ENCODE results near the gene DOP1B.

DNA sequence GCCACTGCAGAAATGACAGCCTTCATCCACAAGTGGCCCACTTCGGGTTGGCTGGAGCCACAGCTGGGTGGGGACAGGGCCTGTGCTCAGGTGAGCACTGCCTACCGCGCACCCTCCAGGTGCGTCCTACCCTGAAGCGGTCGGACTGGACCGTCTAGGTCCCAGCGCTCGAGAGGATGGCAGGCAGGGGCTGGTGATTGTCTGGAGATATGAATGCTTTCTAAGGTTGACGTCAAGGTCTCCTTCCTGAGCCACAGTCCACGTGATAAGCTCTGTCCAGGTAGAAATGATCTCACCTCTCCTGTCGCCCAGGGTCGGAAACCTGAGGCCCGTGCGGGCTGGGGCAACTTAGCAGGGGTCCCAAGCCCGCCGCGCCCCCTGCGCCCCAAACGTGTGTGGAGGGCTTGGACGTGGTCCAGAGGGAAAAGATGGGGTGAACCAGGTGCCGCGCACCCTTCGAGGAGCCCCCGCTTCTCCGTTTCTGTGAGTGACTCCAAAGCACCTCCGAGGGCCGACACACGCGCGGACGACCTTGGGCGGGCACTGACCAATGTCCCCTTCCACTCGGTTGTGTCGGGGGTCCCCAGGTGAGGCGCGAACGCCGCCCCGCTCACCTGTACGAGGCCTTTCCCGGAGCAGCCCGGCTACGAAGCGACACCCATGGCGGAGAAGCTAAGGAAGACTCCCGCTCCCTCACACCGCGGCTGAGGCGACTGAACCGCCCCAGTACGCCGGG lies 853 bp upstream of the DOP1B start:
- TF ChIP-seq, protein P1, sequence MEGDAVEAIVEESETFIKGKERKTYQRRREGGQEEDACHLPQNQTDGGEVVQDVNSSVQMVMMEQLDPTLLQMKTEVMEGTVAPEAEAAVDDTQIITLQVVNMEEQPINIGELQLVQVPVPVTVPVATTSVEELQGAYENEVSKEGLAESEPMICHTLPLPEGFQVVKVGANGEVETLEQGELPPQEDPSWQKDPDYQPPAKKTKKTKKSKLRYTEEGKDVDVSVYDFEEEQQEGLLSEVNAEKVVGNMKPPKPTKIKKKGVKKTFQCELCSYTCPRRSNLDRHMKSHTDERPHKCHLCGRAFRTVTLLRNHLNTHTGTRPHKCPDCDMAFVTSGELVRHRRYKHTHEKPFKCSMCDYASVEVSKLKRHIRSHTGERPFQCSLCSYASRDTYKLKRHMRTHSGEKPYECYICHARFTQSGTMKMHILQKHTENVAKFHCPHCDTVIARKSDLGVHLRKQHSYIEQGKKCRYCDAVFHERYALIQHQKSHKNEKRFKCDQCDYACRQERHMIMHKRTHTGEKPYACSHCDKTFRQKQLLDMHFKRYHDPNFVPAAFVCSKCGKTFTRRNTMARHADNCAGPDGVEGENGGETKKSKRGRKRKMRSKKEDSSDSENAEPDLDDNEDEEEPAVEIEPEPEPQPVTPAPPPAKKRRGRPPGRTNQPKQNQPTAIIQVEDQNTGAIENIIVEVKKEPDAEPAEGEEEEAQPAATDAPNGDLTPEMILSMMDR (IDR thresholded peaks at IDR 0.05; ENCODE audit: low read length), result no peak
- no peak for TF ChIP-seq EZH2 (IDR thresholded peaks at IDR 0.05; ENCODE audit: borderline replicate concordance, low read length)
